ENCODE results near the gene BAG1. TPM values are rescaled to one million over a fixed set of nuclear protein-coding genes. Genes with fewer than 3 reads are reported as not detected.

Gene BAG1
- total and polyA plus RNA-seq, 4 donors = 60.4 to 190 (median 93.2) TPM

DNA sequence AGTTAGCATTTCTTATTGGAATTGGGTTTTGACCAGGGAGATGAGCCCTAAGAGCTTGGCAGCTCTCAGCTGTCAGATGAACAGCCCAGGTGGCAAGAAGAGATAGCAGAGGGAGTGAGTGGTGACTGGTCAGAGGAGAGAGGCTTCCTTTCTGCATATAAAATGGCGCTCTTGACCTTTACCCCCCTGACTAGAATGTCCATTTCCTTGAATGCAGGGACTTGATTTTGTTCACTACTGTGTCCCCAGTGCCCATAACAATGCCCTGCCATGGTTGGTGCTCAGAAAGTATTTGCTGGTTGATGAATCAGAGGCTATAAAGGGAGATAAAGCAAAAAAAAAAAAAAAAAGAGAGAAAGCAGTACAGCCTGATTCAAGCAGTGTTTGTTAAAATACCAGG lies 7.6 kb upstream of the BAG1 start:
- DNase-seq (no peak), ATAC-seq (ENCODE audit: low FRiP score) (no peak)
- H3K9me3 ChIP-seq (ENCODE audit: control insufficient read depth, low read length) = no peaks in the 10 kb centered on the region
- H3K36me3 ChIP-seq (ENCODE audit: control insufficient read depth in 1 of 2, insufficient read depth in 2 of 2, low read length in 1 of 2) = peaks cover 6 to 7% of the 10 kb centered on the region in 2 donors
- no peaks in the 10 kb centered on the region for H3K4me1 ChIP-seq (ENCODE audit: control insufficient read depth in 1 of 2, insufficient read depth in 2 of 2, low read length in 2 of 2)
- H3K27ac ChIP-seq (ENCODE audit: low read depth in 1 of 2, low read length in 2 of 2) = no peak overlapping the region
- WGBS, 2 donors = 90 to 96% methylated on average over 1 of the region's 1 CpG
- no peak overlapping the region for H3K4me3 ChIP-seq (ENCODE audit: low read length in 2 of 2)
- H3K27me3 ChIP-seq (ENCODE audit: control insufficient read depth in 1 of 2, insufficient read depth in 2 of 2, low read length in 1 of 2) = no peaks in the 10 kb centered on the region
- intact Hi-C loops (cut with DNase I) = no loop called here

- Histone ChIP-seq H3K9me3 (ENCODE audit: control insufficient read depth, low read length) (no peaks in the 10 kb centered on the region), H3K4me3 (ENCODE audit: low read length in 2 of 2) (no peak overlapping the region)
- no peak for ATAC-seq (ENCODE audit: low FRiP score)
Observed at GRCh38 chr9:33270146-33270545, 5.6 kb upstream of the BAG1 start.

GRCh38 chr9:33267151-33267767 lies 2.8 kb upstream of the BAG1 start:
- Histone ChIP-seq H3K9me3 (ENCODE audit: control insufficient read depth, low read length) (no peaks in the 10 kb centered on the region), H3K4me3 (ENCODE audit: low read length in 2 of 2) (no peak overlapping the region), H3K27ac (ENCODE audit: low read depth in 1 of 2, low read length in 2 of 2) (no peak overlapping the region), H3K4me1 (ENCODE audit: control insufficient read depth in 1 of 2, insufficient read depth in 2 of 2, low read length in 2 of 2) (peaks cover 0 to 2% of the 10 kb centered on the region in 2 donors), H3K36me3 (ENCODE audit: control insufficient read depth in 1 of 2, insufficient read depth in 2 of 2, low read length in 1 of 2) (peaks cover 2 to 5% of the 10 kb centered on the region in 2 donors), H3K27me3 (ENCODE audit: control insufficient read depth in 1 of 2, insufficient read depth in 2 of 2, low read length in 1 of 2) (no peaks in the 10 kb centered on the region)
- intact Hi-C loops (cut with DNase I) = no loop called here
- ATAC-seq (ENCODE audit: low FRiP score) (no peak), DNase-seq (no peak)

More at GRCh38 chr9:33270146-33270545, 5.6 kb upstream of the BAG1 start:
- no peak overlapping the region for H3K27ac ChIP-seq (ENCODE audit: low read depth in 1 of 2, low read length in 2 of 2)
- 94 to 96% methylated on average over 3 of the region's 3 CpGs for WGBS, 2 donors
- H3K4me1 ChIP-seq (ENCODE audit: control insufficient read depth in 1 of 2, insufficient read depth in 2 of 2, low read length in 2 of 2) = peaks cover 0 to 2% of the 10 kb centered on the region in 2 donors
- no peaks in the 10 kb centered on the region for H3K27me3 ChIP-seq (ENCODE audit: control insufficient read depth in 1 of 2, insufficient read depth in 2 of 2, low read length in 1 of 2)
- DNase-seq = no peak
- peaks cover 2 to 5% of the 10 kb centered on the region in 2 donors for H3K36me3 ChIP-seq (ENCODE audit: control insufficient read depth in 1 of 2, insufficient read depth in 2 of 2, low read length in 1 of 2)
- intact Hi-C loops (cut with DNase I) = no loop called here

DNA sequence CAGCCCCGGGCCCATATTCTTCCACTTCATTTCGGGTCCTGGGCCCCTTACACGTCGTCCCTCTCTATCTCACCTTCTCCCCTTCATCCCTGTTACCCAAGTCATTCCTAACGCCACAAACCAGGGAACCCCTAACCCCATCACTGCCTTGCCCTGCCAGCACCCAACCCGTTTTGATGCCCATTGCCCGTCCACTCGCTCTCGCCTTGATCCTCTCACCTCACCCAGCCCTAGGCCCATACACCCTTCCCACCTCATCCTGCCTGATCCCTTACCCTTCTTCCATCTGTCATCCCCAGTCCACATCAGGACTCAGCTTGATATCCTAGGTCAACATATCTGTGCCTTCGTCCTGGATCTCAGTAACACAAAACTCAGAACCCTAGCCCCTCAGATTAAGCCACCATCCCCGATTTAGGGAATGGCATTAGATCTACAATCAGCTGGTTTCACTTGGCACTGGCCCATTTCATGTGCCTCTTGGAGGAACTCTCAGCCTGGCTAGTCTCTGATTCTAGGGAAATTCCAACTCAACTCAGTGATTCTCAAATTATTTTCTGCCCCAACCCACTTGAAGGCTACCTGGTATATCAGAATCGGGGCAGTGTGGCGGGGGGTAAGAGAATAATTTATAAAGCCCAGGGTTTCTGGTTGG lies 830 bp upstream of the BAG1 start:
- no peak for DNase-seq
- WGBS, 2 donors = 17 to 19% methylated on average over 13 of the region's 13 CpGs
- ATAC-seq (ENCODE audit: low FRiP score) = no peak
- intact Hi-C loops (cut with DNase I) = no loop called here
- H3K9me3 ChIP-seq (ENCODE audit: control insufficient read depth, low read length) = no peaks in the 10 kb centered on the region
- no peaks in the 10 kb centered on the region for H3K27me3 ChIP-seq (ENCODE audit: control insufficient read depth in 1 of 2, insufficient read depth in 2 of 2, low read length in 1 of 2)
- H3K27ac ChIP-seq (ENCODE audit: low read depth in 1 of 2, low read length in 2 of 2) = peak overlapping the region in 1 of 2 donors; percentile 85
- peak overlapping the region; percentile 61 to 77 for H3K4me3 ChIP-seq (ENCODE audit: low read length in 2 of 2)
- H3K36me3 ChIP-seq (ENCODE audit: control insufficient read depth in 1 of 2, insufficient read depth in 2 of 2, low read length in 1 of 2) = peaks cover 0 to 1% of the 10 kb centered on the region in 2 donors
- H3K4me1 ChIP-seq (ENCODE audit: control insufficient read depth in 1 of 2, insufficient read depth in 2 of 2, low read length in 2 of 2) = peaks cover 0 to 2% of the 10 kb centered on the region in 2 donors

DNA sequence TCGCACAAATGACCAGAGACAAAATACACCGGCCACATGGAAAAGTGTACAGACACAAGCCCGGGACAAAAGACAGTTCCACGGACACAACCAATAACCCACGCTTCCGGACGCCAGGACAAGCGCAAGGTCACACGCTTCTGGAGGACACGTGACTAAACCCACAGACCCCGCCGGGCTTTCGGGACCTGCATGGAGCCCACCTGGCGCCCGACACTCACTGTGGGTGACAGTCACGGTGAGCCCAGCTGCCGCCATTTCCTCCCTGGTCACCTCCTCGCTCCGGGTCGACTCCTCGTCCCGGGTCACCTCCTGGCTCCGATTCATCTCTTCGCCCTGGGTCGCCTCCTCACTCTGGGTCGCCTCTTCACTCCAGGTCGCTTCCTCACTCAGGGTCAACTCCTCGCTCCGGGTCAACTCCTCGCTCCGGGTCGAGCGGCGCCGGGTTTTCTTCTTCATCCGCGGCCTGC lies 470 bp downstream of the BAG1 start:
- peaks cover 0 to 2% of the 10 kb centered on the region in 2 donors for H3K36me3 ChIP-seq (ENCODE audit: control insufficient read depth in 1 of 2, insufficient read depth in 2 of 2, low read length in 1 of 2)
- intact Hi-C loops (cut with DNase I) = loop anchor here in 1 of 2 donors (1.0 kb wide), 1 partner anchor 26 kb away; the partner anchor contains the start of gene NFX1

DNA sequence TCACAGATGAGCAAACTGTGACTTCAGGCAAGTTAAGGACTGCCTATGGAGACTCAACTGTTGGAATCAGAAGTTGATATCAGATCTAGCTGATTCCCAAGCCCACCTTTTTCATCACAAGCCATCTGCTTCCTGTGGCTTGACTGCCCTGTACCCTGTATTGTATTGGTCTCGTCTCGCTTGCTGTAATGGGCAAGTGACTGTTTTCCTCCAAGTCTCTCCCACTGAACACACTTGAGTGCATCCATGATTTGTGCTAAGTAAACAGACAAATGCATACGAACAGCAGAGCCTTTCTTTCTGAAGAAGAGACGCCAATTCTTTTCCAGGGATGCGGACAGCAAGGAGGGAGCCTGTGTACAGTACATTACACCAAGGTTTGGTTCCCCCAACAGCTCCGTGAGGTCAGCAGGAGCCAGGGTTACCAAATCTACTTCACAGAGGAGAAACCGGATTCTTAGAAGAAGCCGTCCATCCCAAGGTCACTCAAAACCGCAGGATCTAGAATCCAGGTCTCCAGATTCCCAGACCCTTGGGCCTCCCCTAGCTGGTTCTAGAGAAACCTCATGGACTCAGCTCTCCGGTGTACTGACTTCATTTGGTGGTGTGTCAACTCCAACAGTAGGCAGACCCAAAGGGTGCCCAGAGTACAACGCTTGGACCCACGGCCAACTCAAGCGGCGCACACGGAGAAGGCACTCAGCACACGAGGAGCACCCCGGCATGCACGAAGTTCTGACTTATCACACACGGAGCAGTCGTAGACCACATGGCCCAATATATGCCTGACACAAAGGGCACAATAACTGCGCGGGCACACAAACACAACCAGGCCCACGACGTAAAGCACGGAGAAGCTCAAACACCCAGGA lies 1.1 kb downstream of the BAG1 start:
- intact Hi-C loops (cut with DNase I) = loop anchor here in 1 of 2 donors (1.0 kb wide), 1 partner anchor 27 kb away; the partner anchor contains the start of gene NFX1
- peaks cover 0 to 2% of the 10 kb centered on the region in 2 donors for H3K36me3 ChIP-seq (ENCODE audit: control insufficient read depth in 1 of 2, insufficient read depth in 2 of 2, low read length in 1 of 2)
- no peaks in the 10 kb centered on the region for H3K27me3 ChIP-seq (ENCODE audit: control insufficient read depth in 1 of 2, insufficient read depth in 2 of 2, low read length in 1 of 2)
- WGBS, 2 donors = 11% methylated on average over 24 to 25 of the region's 25 CpGs
- peak; percentile 24 for ATAC-seq (ENCODE audit: low FRiP score)
- no peak for DNase-seq
- H3K4me3 ChIP-seq (ENCODE audit: low read length in 2 of 2) = peak overlapping the region; percentile 42 to 58
- no peak overlapping the region for H3K27ac ChIP-seq (ENCODE audit: low read depth in 1 of 2, low read length in 2 of 2)
- H3K4me1 ChIP-seq (ENCODE audit: control insufficient read depth in 1 of 2, insufficient read depth in 2 of 2, low read length in 2 of 2) = peaks cover 0 to 2% of the 10 kb centered on the region in 2 donors
- no peaks in the 10 kb centered on the region for H3K9me3 ChIP-seq (ENCODE audit: control insufficient read depth, low read length)

More for the DNA sequence above, 470 bp downstream of the BAG1 start:
- 0% methylated on average over 36 to 37 of the region's 37 CpGs for WGBS, 2 donors
- ATAC-seq (ENCODE audit: low FRiP score) (peak; percentile 26), DNase-seq (peak; percentile 75 to 83)
- H3K27me3 ChIP-seq (ENCODE audit: control insufficient read depth in 1 of 2, insufficient read depth in 2 of 2, low read length in 1 of 2) = no peaks in the 10 kb centered on the region
- H3K27ac ChIP-seq (ENCODE audit: low read depth in 1 of 2, low read length in 2 of 2) = peak overlapping the region in 1 of 2 donors; percentile 23
- H3K4me1 ChIP-seq (ENCODE audit: control insufficient read depth in 1 of 2, insufficient read depth in 2 of 2, low read length in 2 of 2) = peaks cover 0 to 2% of the 10 kb centered on the region in 2 donors
- no peaks in the 10 kb centered on the region for H3K9me3 ChIP-seq (ENCODE audit: control insufficient read depth, low read length)
- peak overlapping the region; percentile 42 to 58 for H3K4me3 ChIP-seq (ENCODE audit: low read length in 2 of 2)

DNA sequence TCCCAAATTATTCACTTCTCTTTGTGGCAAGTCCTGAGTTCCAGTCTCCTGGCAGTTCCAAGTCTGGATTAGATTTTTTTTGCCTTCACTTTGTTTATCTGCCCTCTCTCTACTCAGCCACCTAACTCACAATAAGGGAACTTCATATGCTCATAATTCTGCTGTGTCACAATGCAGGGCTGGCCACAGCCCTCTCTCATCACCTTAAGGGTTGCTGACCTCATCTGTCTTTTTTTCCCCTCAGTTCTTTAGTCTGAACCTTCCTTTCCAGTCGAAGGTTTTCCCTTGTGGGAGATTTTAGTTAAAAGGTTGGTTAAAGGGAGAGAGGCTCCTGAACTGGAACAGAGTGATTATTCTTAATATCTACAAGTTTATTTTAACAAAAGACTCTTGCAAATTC lies 4.1 kb downstream of the BAG1 start:
- Histone ChIP-seq H3K27ac (ENCODE audit: low read depth in 1 of 2, low read length in 2 of 2) (no peak overlapping the region), H3K4me3 (ENCODE audit: low read length in 2 of 2) (no peak overlapping the region), H3K4me1 (ENCODE audit: control insufficient read depth in 1 of 2, insufficient read depth in 2 of 2, low read length in 2 of 2) (no peaks in the 10 kb centered on the region), H3K36me3 (ENCODE audit: control insufficient read depth in 1 of 2, insufficient read depth in 2 of 2, low read length in 1 of 2) (peaks cover 7 to 11% of the 10 kb centered on the region in 2 donors), H3K9me3 (ENCODE audit: control insufficient read depth, low read length) (no peaks in the 10 kb centered on the region), H3K27me3 (ENCODE audit: control insufficient read depth in 1 of 2, insufficient read depth in 2 of 2, low read length in 1 of 2) (no peaks in the 10 kb centered on the region)
- WGBS, 2 donors = 75 to 85% methylated on average over 1 of the region's 1 CpG
- DNase-seq (no peak), ATAC-seq (ENCODE audit: low FRiP score) (no peak)
- intact Hi-C loops (cut with DNase I) = no loop called here

DNA sequence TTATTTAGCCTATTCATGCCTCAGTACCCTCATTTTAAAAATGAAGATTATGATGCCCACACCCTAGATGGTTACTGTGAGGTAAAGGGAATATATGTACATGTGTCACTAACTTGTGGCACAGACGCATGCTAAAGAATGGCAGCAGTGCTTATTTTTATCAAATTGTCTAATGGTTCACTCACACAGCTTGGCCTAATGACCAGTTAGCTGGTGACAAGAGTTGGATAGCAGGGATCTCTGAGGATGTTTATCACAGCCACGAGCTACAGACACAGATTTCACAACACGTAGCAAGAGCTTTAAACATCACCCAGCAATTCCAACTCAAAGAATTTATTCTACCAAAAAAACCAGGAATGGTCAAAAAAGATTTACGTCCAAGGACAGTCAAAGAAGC lies 7.2 kb downstream of the BAG1 start:
- no peak overlapping the region for H3K4me3 ChIP-seq (ENCODE audit: low read length in 2 of 2)
- DNase-seq (no peak), ATAC-seq (ENCODE audit: low FRiP score) (no peak)
- no peak overlapping the region for H3K27ac ChIP-seq (ENCODE audit: low read depth in 1 of 2, low read length in 2 of 2)
- H3K36me3 ChIP-seq (ENCODE audit: control insufficient read depth in 1 of 2, insufficient read depth in 2 of 2, low read length in 1 of 2) = peaks cover 7 to 19% of the 10 kb centered on the region in 2 donors
- intact Hi-C loops (cut with DNase I) = no loop called here
- H3K27me3 ChIP-seq (ENCODE audit: control insufficient read depth in 1 of 2, insufficient read depth in 2 of 2, low read length in 1 of 2) = no peaks in the 10 kb centered on the region
- no peaks in the 10 kb centered on the region for H3K4me1 ChIP-seq (ENCODE audit: control insufficient read depth in 1 of 2, insufficient read depth in 2 of 2, low read length in 2 of 2)
- H3K9me3 ChIP-seq (ENCODE audit: control insufficient read depth, low read length) = no peaks in the 10 kb centered on the region
- WGBS, 2 donors = 87 to 88% methylated on average over 4 of the region's 4 CpGs

Data from aorta (tissue), 5 donors.